Lower lobe of right lung (tissue), 2 donors: ENCODE measurements around the gene AKAP8L. TPM values are rescaled to one million over a fixed set of nuclear protein-coding genes. Genes with fewer than 3 reads are reported as not detected.

Experiments
- ATAC-seq, 2 donors: fragments of 200-7000 bp; cut with Tn5 transposase; one replicate each; pipeline ENCODE4 v1.9.1; 2020 to 2022; ENCODE audit warnings: mild to moderate bottlenecking in 2 of 2, moderate library complexity in 2 of 2
- DNase-seq: peaks from one replicate; pipeline ENCODE4 v3.0.0-alpha.2; 2020
- H3K27ac ChIP-seq: fragments of 200-600 bp; one replicate; pipeline ENCODE4 v1.8.0; 2022
- H3K27me3 ChIP-seq: fragments of 200-600 bp; one replicate; pipeline ENCODE4 v1.8.0; 2022; ENCODE audit warnings: low read depth
- H3K36me3 ChIP-seq: fragments of 200-600 bp; one replicate; pipeline ENCODE4 v1.8.0; 2022; ENCODE audit warnings: mild to moderate bottlenecking
- H3K4me1 ChIP-seq: fragments of 200-600 bp; one replicate; pipeline ENCODE4 v1.8.0; 2022
- H3K4me3 ChIP-seq: fragments of 200-600 bp; one replicate; pipeline ENCODE4 v1.8.0; 2022; ENCODE audit warnings: mild to moderate bottlenecking
- H3K9me3 ChIP-seq: fragments of 200-600 bp; one replicate; pipeline ENCODE4 v1.8.0; 2022
- intact Hi-C: fragments of 100-400 bp; cut with DNase I; formaldehyde crosslinking; loops from one replicate; pipeline ENCODE4 v1.11.0; 2022
- total RNA-seq: library from RNA; stranded (reverse); fragmentation: NEBNext Ultra II Directional; extraction: Animal tissue kit (Norgen Biotek cat#: 25700); gene quantifications from one replicate; pipeline ENCODE4 v1.2.1, GENCODE V29; 2021
- TF ChIP-seq, protein P1 (sequence below): fragments of 200-600 bp; IDR thresholded peaks from one replicate; pipeline ENCODE4 v1.8.0; 2022; ENCODE audit warnings: antibody characterized with exemption, mild to moderate bottlenecking
- donor health status: DM: no; HTN: yes; CAD: no; lungs with severe emphysema.

The AKAP8L gene
- total RNA-seq, 1 donor from 2014 or later, result 94.2 TPM

DNA sequence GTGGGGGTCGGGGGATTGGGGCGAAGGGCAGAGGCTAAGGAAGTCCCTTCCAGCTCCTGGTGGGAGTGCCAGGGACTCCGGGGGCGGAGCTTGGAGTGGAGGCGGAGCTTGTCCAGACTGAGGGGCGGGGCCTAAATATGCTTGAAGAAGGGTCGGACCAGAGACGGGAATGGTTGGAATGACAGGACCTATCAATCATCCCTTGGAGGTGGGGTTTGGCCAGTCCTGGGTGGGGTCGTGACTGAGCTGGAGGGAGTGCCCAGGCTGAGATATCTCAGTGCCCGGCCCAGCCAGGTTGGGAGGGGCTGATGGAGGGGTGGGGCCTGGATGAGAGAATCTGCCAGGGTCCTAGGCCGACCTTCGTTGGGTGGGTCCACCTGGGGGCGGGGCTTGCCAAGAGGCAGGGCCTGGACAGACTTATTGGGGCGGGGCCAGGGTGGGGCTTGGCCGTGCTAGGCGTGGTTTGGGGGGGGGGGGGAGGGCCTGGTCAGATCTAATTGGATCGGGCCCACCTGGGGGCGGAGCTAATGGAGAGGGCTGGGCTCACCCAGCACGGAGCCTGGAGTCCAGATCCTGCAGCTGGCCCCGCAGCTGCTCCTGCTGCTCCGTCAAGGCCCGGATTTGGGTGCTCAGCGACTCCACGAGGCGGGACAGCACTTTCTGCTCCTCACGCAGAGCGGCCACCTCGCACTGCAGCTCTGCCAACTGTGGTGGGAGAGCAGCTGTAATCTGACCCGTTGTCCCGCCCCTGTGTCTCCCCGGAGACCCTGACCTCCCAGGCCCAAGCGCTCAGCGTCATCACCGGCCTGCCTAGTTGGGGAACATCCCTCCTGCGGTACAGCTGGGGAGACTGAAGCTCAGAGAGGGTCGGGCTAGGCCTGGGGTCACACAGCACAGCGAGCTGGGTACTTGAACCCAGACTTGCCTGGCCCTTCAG lies 33.6 kb upstream of the AKAP8L start:
- H3K9me3 ChIP-seq, result no peaks in the 10 kb centered on the region
- H3K27ac ChIP-seq, result peak overlapping the region; percentile 43
- intact Hi-C loops, result no loop called here
- H3K4me3 ChIP-seq, result peak overlapping the region; percentile 54
- peaks cover 20% of the 10 kb centered on the region for H3K4me1 ChIP-seq
- H3K27me3 ChIP-seq, result peaks cover 28% of the 10 kb centered on the region
- DNase-seq (peak; percentile 91), ATAC-seq (peak; percentile 76 to 79)
- peaks cover 6% of the 10 kb centered on the region for H3K36me3 ChIP-seq
- TF ChIP-seq, protein P1, sequence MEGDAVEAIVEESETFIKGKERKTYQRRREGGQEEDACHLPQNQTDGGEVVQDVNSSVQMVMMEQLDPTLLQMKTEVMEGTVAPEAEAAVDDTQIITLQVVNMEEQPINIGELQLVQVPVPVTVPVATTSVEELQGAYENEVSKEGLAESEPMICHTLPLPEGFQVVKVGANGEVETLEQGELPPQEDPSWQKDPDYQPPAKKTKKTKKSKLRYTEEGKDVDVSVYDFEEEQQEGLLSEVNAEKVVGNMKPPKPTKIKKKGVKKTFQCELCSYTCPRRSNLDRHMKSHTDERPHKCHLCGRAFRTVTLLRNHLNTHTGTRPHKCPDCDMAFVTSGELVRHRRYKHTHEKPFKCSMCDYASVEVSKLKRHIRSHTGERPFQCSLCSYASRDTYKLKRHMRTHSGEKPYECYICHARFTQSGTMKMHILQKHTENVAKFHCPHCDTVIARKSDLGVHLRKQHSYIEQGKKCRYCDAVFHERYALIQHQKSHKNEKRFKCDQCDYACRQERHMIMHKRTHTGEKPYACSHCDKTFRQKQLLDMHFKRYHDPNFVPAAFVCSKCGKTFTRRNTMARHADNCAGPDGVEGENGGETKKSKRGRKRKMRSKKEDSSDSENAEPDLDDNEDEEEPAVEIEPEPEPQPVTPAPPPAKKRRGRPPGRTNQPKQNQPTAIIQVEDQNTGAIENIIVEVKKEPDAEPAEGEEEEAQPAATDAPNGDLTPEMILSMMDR, result no peak

DNA sequence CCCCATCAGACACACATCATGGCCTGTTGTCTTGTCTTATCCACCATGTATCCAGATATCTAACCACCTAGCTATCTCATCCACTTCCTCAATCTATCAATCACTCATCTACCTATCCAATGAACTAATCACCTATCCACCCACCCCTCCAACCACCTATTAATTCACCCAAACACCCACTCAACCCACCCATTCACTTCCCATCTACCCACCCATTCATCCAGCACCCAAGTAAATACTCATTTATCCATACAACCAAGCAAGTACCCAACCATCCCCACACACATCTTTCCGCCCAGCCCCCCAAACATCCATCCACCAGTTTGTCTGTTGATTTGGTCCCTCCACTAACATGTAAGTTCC lies 31.7 kb upstream of the AKAP8L start:
- TF ChIP-seq, protein P1, result no peak
- Histone ChIP-seq H3K36me3 (peaks cover 6% of the 10 kb centered on the region), H3K9me3 (no peaks in the 10 kb centered on the region), H3K4me3 (no peak overlapping the region), H3K27me3 (peaks cover 11% of the 10 kb centered on the region), H3K27ac (peak overlapping the region; percentile 74), H3K4me1 (peaks cover 20% of the 10 kb centered on the region)
- ATAC-seq, result no peak
- no peak for DNase-seq
- intact Hi-C loops, result no loop called here

DNA sequence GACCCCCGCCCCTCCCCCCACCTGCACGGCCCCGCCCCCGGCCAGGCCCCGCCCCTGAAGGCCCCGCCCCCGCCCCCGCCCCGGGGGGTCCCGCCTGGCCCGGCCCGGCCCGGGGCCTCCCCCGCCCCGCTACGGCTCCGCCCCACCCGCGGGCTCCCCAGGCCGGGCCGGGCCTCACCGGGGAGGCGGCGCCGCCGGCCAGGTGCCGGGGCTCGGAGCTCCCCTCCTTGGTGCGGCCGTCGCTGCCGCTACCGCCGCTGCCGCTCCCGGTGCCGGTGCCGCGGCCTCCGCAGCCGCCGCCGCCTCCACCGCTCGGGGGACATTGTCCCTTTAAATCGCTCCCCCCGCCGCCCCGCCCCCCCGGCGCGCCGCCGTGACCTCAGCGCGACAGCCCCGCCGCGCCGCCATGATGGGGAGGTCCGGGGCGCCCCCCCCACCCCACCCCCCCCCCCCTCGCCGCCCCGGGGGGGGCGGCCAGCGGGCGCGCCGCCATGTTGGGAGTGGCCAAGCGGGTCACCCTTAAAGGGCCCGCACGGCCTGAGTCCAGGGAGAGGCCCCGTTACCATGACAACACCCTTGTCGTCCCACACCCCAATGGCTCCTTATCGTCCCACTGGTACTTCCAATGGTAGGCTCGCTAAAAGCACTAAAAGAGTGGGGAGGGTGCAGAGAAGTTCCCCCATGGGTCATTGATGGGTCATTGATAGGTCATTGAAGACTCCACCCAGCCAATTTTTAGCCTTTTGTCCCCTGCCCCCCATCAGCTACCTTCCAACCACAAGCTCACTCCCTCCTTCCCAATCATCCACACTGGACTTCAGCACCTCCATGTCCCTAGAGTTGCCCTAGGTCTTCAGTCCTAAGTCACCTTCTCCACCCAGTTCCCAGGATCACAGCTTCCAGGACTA lies 31.1 kb upstream of the AKAP8L start, which contains the start of gene WIZ:
Gene WIZ, minus strand, starts transcription at position 337 of the 908 bp plus-strand sequence. CDS start 1,649 bp downstream, outside the sequence.
- Histone ChIP-seq H3K27me3 (peaks cover 5% of the 10 kb centered on the region), H3K36me3 (peaks cover 9% of the 10 kb centered on the region), H3K27ac (peak within 1 kb of the TSS; percentile 74), H3K4me1 (peaks cover 20% of the 10 kb centered on the region), H3K4me3 (peak within 1 kb of the TSS; percentile 72), H3K9me3 (no peaks in the 10 kb centered on the region)
- peak; percentile 50 to 54 for ATAC-seq
- intact Hi-C loops, result no loop called here
- TF ChIP-seq, protein P1, result no peak
- DNase-seq, result peak; percentile 92

DNA sequence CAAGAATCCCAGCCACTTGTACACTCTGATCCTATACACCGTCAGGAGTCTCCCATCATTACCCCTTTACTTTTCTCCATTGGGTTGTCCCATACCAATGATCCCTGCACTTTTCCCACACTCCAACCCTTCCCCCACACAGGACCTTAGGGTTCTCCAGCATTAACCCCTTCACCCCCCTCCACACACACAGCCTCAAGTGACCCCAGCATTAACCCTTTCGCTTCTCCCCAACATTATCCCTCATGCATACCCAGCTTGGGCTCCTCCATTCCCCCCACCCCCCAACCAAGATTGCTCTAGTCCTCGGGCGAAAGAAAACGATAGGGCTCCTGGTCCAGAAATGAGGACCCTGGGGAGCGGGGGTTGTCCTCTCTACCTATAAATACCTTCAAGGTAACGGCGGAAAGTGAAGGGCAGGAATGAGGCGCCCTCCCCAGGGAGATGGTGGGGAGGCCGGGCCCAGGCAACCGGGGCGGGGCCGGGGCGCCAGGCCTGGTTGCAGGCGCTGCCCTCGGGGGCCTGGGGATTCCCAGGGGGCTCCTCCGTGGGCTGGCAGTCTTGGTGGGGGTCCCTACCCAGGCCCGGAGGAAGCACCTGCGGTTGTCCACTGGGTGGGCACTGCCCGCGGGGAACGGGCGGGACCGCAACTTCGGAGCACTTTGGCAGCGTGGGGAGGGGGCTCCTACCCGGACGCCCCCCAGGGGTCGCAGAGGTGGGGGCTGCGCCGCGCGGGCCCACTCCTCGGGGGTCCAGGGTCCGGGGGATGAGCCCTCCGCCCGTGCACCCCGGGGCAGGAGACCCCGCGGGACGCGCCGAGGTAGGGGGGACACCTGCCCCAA lies 30.2 kb upstream of the AKAP8L start:
- intact Hi-C loops, result no loop called here
- peak overlapping the region; percentile 72 for H3K4me3 ChIP-seq
- DNase-seq, result no peak
- H3K27me3 ChIP-seq, result no peaks in the 10 kb centered on the region
- H3K27ac ChIP-seq, result peak overlapping the region; percentile 74
- peaks cover 3% of the 10 kb centered on the region for H3K36me3 ChIP-seq
- H3K9me3 ChIP-seq, result no peaks in the 10 kb centered on the region
- peak in 1 of 2 donors; percentile 0 for ATAC-seq
- TF ChIP-seq, protein P1, result no peak
- peaks cover 20% of the 10 kb centered on the region for H3K4me1 ChIP-seq
